HG03439 (cell line): ENCODE results near the gene PPIF.
A peak's percentile ranks its signal among the peaks of the same experiment; 100 is the strongest.

Experiments used
- ATAC-seq: cut with Tn5 transposase; IDR thresholded peaks from one replicate; pipeline ENCODE4 v1.9.1; 2021; ENCODE audit warnings: mild to moderate bottlenecking, moderate library complexity; ENCODE audit not compliant: unreplicated experiment

The PPIF gene

GRCh38 chr10:79347226-79347893, at the start of gene PPIF:
PPIF (plus strand) TSS chr10:79347469; CDS start chr10:79347549, 80 bp downstream.
- peak; percentile 77 for ATAC-seq

GRCh38 chr10:79298403-79299244, 48.6 kb upstream of the PPIF start:
- ATAC-seq = no peak

GRCh38 chr10:79299397-79300241, 47.6 kb upstream of the PPIF start:
- no peak for ATAC-seq

GRCh38 chr10:79300711-79301110, 46.6 kb upstream of the PPIF start:
- ATAC-seq = no peak

GRCh38 chr10:79301754-79302530, 45.3 kb upstream of the PPIF start:
- no peak for ATAC-seq

- ATAC-seq = no peak
Observed at GRCh38 chr10:79303631-79304478, 43.4 kb upstream of the PPIF start.

- no peak for ATAC-seq
Observed at GRCh38 chr10:79304479-79305087, 42.7 kb upstream of the PPIF start.

GRCh38 chr10:79305515-79305914, 41.8 kb upstream of the PPIF start:
- ATAC-seq = no peak

- ATAC-seq = no peak
Observed at GRCh38 chr10:79305988-79306387, 41.3 kb upstream of the PPIF start.

GRCh38 chr10:79306644-79307220, 40.5 kb upstream of the PPIF start:
- ATAC-seq = no peak

GRCh38 chr10:79308016-79308415, 39.3 kb upstream of the PPIF start:
- no peak for ATAC-seq

GRCh38 chr10:79308969-79309665, 38.2 kb upstream of the PPIF start:
- no peak for ATAC-seq

GRCh38 chr10:79310200-79310865, 36.9 kb upstream of the PPIF start:
- ATAC-seq = no peak

GRCh38 chr10:79310911-79311573, 36.2 kb upstream of the PPIF start:
- ATAC-seq = no peak

GRCh38 chr10:79311581-79312407, 35.5 kb upstream of the PPIF start:
- ATAC-seq = no peak

GRCh38 chr10:79312601-79313187, 34.6 kb upstream of the PPIF start:
- ATAC-seq = no peak
